GM19455 (cell line): ENCODE data around the gene NMT1.

Experiments
- ATAC-seq: cut with Tn5 transposase; IDR thresholded peaks from one replicate; pipeline ENCODE4 v1.9.1; 2021; ENCODE audit not compliant: unreplicated experiment

The NMT1 gene

DNA sequence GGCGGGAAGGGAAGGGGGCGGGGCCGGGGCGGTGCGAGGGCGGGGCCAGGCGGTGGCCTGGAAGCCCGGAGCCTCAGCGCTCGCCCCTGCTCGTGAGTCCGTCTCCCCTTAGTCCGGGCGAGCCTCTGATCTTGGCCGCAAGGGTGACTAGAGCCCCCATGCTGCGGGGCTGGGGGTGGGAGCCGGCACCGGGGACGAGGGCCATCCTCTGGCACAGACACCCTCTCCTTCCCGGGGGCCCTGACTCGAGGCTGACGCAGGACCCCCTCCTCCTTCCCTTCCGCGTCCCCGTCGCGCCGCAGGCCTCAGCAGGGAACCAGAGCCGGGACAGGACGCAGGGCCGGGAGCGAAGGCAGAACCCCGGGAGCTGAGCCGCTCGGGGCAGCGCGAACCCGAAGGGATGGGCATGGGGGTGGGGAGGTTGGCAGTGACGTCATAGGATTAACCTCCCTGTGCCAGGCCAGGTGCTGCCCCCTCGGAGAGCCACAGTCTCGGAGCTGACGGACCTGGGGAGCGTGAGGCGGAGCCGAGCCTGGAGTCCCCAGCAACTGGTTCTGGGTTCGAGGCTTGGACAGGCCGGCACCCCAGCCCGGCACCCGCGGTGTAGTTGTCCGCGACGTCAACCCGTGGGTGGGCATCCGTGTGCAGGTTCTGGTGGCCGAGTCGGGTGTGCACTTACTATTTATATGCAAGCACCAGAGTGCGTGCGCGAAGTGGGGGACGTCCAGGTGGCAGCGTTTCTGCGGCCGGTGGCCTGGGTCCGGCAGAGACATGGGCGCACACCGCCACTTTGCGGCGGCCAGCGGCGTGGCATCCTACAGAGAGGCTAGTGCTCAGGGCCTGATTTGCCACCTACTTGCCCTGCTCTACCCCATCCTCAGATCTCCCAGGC, 71.7 kb downstream of the NMT1 start:
- ATAC-seq, result no peak

DNA sequence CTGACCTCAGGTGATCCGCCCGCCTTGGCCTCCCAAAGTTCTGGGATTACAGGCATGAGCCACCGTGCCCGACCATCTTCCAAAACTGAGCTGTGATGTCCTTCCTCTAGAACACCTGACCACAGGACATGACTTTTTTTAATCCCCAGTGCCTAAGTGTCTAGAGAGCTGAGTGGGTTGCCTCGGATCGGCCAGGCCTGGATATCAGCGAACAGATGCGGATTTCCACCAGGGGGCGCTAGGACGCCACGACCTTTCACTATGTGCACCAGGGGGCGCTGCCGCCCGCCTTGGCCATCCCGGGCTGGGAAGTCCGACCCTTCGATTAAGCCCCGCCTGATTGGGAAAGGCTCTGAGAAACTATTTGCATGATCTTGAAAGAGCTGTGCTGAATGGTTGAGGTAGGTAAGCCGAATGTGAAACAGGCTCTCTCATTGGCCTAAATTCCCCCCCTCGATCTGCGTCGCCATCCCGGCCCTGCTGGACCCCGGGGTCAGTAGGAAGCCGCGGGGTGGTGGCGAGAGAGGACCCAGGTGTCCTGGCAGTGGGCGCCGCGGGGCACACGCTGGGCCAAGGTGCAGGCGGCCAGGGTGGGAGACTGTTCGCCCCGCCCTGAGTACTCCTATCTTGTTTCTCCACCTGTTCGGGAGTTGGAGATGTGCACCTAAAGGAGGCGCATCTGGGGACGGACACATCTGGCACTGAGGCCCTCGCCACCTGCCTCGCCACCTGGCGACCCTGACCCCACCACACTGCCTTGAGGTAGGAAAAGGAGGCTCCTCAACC, 74.3 kb downstream of the NMT1 start, which contains the start of gene ACBD4:
Gene ACBD4, plus strand, starts transcription at position 496 of the 786 bp plus-strand sequence. CDS start 458 bp downstream, outside the sequence.
- peak; percentile 73 for ATAC-seq

DNA sequence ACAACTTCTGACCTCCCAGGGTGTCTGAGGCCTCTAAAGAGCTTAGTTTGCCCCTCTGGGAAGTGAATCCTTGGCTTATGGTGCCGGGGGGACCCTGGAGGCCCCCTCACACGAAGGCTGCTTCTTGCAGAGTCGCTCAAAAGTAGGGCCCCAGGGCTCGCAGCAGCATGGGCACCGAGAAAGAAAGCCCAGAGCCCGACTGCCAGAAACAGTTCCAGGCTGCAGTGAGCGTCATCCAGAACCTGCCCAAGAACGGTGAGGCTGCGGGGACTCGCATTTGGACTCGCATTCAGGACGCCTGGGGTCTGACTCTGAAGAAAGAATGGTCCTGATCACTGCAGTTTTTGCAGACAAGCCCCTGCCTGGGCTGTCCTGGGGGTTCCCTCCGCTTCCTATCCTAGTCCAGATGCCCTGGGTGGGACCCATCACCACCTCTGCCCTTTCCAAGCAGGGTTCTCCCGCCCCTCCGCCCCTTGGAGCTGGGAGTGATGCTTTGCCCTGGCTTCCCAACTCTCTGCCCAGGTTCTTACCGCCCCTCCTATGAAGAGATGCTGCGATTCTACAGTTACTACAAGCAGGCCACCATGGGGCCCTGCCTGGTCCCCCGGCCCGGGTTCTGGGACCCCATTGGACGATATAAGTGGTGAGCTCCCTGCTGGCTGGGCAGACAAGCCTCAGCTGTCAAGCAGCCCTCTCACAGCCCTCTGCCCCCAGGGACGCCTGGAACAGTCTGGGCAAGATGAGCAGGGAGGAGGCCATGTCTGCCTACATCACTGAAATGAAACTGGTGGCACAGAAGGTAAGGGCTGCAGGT, 75.1 kb downstream of the NMT1 start:
- ATAC-seq, result no peak

DNA sequence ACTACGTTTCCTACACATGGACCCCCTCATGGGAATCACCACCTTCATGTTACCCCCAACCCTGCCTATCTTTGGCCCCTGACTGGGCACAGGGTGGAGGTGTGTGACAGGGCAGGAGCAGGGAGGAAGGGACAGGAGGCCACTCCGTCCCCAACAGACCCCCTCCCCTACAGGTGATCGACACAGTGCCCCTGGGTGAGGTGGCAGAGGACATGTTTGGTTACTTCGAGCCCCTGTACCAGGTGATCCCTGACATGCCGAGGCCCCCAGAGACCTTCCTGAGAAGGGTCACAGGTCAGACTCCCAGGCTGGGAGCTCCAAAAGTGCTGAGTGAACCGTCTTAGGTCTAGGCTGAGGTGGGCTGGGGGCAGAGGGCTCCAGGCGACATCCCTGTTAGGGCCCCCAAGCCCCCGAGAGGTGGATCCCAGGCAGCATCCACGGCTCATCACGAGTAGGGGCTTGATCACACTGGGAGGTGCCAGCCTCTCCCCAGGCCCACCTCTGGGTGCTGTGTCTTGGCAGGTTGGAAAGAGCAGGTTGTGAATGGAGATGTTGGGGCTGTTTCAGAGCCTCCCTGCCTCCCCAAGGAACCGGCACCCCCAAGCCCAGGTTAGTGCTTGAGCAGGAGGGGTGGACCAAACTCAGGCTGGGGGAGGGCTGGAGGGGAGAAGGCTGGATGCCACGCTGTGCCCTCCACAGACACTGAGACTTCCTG, 75.9 kb downstream of the NMT1 start:
- no peak for ATAC-seq

- ATAC-seq, result no peak
Observed at GRCh38 chr17:45137561-45138305, 76.6 kb downstream of the NMT1 start.

- ATAC-seq, result no peak
Observed at GRCh38 chr17:45138911-45139532, 77.9 kb downstream of the NMT1 start.

DNA sequence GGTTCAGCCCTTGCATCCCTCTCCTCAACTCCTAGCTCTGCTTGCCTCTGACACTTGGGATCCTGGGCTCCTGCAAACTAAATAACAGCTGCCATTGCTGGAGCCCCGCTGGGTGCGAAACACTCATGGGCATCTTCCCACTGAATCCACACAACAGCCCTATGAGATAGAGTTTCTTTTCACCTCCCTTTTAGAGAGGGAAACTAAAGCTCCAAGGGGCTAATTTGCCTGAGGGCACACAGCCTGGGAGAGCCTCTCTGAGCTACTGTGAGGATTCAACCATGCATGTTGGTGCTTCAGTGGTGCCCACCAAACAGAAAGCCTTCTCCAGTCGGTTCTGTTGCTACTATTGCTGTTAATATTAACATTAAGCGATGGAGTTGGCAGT, 78.4 kb downstream of the NMT1 start:
- no peak for ATAC-seq

GRCh38 chr17:45143094-45143670, 82.1 kb downstream of the NMT1 start:
- no peak for ATAC-seq

DNA sequence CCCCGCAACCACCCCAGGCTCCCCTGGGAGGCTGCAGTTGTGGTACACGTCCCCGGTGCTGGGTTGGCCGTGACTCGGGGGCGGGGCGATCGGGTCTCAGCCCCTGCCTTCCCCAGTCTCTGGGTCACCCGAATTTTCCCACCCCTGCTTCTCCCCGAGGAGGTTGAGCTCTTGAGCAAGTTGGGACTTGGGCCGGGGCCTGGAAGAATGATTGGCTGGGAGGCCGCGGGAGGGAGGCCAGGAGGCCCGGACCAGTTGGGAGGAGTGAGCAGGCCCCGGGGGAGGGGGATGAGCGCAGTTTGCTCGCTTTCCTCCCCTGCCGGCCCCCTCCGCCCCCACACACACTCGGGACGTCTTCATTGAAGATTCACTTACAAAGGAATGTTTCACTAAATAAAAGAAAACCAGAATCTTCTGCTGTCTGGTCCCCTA, 82.7 kb downstream of the NMT1 start:
- ATAC-seq, result no peak

DNA sequence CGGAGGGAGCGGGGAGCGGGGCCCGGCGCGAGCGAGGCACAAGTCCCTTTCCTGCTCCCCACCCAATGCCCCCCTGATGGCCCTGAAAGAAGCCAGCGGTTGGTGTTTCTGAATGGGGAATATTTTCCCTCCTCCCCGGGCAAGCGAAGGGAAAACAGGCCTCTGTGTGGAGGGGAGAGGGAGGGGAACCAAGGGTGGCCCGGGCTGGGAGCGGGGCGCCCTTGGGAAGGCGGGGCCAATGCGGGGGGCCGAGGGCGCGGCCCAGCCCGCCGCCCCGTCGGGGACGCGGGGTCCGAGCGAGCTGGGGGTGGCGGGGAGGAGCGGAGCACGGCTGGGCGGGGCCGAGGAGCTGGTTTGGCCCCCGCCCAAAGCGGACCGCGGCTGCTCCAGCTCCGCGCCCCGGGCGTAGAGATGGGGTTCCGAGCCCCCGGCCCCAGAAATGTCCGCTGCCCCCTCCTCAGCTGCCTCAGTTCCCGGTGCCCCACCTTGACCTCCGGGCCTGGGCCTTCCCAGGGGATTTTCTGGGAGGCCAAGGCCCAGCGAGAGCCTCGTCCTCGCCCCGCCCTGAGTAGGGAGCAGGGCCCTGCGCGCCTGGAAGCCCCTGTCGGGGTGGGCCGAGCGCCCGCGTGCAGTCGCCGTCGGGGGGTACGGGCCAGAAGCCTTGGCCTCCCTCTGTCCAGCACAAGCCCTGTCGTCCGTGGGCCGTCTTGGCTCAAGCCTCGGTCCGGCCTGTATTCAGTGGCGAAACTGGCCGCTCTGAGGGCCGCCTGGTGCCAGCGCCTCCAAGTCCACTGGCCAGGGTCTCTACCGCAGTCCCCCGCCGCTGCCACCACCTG, 83.3 kb downstream of the NMT1 start:
- ATAC-seq, result no peak

- ATAC-seq, result no peak
Observed at GRCh38 chr17:45145035-45145389, 83.9 kb downstream of the NMT1 start.

DNA sequence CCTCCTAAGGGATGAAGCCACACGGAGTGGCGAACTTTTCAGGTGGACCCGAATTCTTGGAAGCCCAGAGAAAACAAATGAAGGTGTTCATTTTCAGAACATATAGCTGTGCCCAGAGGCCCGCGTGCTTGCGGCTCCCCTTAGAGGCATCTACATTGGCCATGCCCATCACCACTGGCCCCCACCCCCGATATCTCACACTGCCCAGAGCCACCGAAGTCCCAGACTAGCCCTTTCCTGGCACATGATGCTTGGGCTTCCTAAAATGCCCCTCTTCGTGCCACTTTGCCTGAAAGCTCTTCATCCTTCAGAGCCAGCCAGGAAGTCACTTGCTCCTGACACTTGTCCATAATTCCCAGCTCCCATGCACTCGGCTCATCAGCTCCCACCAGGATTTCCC, 85.0 kb downstream of the NMT1 start:
- ATAC-seq, result no peak

GRCh38 chr17:45146592-45146889, 85.4 kb downstream of the NMT1 start:
- no peak for ATAC-seq

GRCh38 chr17:45146890-45147580, 85.9 kb downstream of the NMT1 start:
- ATAC-seq, result no peak

GRCh38 chr17:45147581-45148182, 86.6 kb downstream of the NMT1 start:
- no peak for ATAC-seq

GRCh38 chr17:45148183-45149036, 87.3 kb downstream of the NMT1 start, which contains the start of gene HEXIM1:
Gene HEXIM1, plus strand, starts transcription at chr17:45148475. Its CDS starts 716 bp downstream, at chr17:45149191.
- peak; percentile 59 for ATAC-seq
